ENCODE measurements around the gene SELENOW.
"Not testable (repeated sequence)": the region's sequence is repeated elsewhere in the genome, so short reads cannot be mapped to it uniquely, and the experiment has no call there.

Gene SELENOW

DNA sequence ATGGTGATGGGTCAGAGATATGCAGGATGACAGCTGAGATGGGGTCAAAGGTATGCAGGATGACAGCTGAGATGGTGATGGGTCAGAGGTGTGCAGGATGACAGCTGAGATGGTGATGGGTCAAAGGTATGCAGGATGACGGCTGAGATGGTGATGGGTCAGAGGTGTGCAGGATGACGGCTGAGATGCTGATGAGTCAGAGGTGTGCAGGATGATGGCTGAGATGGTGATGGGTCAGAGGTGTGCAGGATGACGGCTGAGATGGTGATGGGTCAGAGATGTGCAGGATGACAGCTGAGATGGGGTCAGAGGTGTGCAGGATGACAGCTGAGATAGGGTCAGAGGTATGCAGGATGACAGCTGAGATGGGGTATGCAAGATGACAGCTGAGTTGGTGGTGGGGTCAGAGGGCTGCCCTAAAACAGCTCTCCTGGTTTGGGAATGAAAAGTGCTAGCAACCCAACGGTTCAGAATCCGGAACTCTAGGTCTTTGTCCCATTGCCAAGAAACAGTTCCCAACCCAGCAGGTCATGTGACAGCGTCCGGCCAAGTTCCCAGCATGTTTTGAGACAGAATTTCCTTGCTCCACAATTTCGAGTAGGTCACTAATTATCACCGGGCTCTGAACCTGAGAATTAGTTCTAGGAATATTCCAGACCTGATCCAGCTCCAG, 3.2 kb downstream of the SELENOW start:
- no peak for DNase-seq (ENCODE audit: low read depth in 2 of 2)

DNA sequence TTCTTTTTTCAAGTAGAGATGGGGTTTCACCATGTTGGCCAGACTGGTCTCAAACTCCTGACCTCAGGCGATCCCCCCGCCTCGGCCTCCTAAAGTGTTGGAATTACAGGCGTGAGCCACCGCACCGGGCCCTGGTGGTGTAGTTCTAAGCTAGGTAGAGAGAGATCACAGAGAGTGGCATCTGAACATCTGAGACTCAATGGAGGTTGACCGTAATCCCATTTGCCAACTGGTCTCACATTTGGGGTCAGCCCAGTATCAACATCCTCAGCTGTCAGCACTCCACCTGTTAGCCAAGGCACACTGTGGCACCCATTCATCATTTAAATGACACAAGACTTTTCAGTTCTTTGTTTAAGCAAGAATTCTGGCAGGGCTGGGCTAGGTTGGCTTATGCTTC, 8.1 kb downstream of the SELENOW start:
- DNase-seq (ENCODE audit: low read depth in 2 of 2) = no peak

DNA sequence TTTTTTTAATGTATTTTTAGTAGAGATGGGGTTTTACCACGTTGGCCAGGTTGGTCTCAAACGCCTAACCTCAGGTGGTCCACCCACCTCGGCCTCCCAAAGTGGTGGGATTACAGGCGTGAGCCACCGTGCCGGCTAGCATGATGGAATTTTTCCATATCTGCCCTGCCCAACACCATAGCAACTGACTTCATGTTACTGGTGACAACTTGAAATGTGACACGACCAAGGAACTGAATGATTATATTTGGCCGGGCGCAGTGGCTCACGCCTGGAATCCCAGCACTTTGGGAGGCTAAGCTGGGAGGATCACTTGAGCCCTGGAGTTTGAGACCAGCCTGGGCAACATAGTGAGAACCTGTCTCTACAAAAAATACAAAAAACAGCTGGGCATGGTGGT, 8.8 kb downstream of the SELENOW start:
- DNase-seq (ENCODE audit: low read depth in 2 of 2) = not testable (repeated sequence)

DNA sequence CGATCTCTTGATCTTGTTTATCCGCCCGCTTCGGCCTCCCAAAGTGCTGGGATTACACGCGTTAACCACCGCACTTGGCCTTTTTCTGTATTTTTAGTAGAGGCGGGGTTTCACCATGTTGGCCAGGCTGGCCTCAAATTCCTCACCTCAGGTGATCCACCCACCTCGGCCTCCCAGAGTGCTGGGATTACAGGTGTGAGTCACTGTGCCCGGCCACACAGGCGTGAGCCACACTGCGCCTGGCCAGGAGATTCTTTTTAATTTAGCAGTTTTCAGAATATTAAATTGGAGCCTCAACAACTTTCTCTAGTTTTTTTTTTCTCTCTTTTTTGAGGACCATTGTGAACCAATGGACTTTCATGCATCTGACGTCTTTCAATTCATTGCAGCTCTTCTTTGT, 11.3 kb downstream of the SELENOW start:
- DNase-seq (ENCODE audit: low read depth in 2 of 2) = not testable (repeated sequence)

DNA sequence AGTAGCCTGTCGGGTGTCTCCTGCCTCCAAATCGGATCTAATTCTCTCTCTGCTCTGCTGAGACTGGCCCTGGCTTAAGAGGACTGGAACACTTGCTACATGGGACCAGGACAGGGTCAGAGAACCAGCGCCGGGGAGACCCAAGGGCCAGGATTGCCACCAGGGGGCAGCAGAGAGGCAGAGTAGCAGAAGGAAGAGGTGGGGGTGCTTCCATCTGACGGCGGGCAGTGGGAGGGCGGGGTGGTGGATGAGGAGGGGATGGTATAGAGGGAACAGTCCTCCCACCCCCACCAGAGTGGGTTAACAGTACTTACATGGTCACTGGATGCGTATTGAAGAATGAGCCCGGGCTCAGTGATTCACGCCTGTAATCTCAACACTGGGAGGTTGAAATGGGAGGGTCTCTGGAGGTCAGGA, 11.9 kb downstream of the SELENOW start:
- peak; percentile 85 to 89 for DNase-seq (ENCODE audit: low read depth in 2 of 2)

DNA sequence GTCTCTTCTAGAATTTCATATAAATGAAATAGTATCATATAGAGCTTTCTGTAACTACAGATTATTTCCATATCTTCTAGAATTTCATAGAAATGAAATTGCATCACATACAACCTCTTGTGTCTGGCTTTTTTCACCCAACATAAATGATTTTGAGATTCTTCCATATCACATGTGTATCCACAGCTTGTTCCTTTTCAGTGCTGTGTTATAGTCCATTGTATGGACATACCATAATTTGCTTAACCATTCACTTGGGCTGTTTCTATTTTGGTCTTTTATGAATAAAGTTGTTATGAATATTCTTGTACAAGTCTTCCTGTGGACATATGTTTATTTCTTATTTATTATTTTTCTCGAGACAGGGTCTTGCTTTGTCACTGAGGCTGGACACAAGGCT, 14.1 kb downstream of the SELENOW start:
- no peak for DNase-seq (ENCODE audit: low read depth in 2 of 2)

DNA sequence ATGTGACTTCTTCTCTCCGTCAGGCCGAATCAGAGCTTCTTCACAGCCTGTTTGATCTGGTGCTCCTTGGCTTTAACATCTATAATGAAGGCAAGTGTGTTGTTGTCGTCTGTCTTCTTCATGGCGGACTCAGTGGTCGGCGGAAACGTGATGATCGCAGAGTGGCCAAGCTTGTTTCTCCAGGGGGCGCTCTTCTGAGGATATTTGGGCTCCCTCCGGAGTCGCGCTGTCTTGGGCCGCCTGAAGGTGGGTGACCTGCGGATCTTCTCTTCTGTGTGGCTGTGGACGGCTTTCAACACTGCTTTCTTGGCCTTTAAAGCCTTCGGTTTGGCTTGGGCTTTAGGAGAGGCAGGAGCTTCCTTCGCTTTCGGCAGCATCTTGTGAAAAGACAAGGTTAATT, 16.0 kb downstream of the SELENOW start:
- no peak for DNase-seq (ENCODE audit: low read depth in 2 of 2)

DNA sequence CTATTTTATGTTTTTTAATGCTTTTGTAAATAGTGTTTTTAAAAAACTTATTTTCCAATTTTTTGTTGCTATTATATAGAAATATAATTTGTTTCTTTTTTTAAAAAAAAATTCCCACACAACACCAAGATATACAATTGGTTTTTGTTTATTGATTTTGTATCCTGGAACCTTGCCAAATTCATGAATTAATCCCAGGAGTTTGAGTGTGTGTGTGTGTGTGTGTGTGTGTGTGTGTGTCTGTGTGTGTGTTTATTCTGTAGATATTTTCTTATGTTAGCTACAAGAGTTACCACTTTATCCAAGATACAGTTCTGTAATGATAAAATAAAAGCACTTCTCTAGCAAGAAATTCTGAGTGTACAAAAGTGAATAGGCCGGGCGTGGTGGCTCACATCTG, 18.3 kb downstream of the SELENOW start:
- no peak for DNase-seq (ENCODE audit: low read depth in 2 of 2)

DNA sequence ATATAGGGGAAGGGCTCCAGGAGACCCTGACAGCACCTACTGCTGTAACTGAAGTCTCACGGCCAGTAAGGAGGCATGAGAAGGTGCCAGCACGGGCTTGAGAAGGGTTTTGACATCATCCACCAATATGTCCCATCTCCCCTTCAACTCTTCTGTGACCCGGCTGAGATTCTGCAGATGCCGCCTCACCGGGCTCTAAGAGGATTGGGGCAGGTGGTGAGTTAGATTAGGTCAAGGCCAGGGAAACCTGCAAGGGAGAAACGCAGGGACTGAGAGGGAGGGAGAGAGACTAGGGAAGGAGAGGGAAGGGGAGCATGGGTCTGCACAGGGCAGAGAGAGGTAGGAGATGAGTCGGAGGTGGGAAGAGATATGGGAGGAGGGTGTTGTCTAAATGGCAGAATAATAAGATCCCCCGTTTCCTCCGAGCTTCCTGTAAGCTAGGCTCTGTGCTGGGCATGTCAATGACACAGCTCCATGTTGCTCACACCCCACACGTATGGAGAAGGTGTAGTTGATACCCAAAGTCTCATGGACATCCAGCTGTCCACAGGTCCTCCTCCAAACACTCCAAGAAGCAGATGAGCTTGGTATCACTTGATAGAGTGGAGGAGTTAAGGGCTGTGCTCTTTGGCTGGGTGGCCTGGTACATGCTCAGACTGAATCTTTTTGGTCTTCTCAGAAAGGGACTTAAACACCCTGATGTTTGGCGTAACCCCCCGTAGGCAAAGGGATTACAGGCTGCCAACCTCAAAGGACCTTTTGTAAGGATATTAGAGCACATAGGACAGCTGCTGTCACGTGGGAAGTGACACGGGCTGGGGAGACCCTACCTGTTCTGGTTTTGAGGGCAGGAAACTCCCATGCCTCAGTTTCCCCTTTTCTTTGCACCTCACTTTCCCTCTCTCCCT, 19.7 kb downstream of the SELENOW start:
- DNase-seq (ENCODE audit: low read depth in 2 of 2) = no peak

DNA sequence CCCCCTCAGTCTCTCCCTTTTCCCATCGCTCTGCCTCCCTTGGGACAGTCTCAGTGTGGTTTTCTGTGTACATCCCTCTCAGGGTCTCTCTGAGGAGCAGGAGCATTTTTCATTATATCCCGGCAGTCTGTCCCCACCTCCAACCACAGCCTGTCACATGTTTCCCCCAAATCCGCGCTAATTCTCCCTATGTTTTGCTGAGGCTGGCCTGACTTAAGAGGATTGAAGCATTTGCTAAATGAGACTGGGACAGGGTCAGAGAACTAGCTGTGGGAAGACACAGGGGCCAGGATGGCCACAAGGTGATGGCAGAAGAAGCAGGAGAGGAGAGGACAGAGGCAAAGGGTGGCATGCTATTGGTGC, 20.4 kb downstream of the SELENOW start:
- no peak for DNase-seq (ENCODE audit: low read depth in 2 of 2)

DNA sequence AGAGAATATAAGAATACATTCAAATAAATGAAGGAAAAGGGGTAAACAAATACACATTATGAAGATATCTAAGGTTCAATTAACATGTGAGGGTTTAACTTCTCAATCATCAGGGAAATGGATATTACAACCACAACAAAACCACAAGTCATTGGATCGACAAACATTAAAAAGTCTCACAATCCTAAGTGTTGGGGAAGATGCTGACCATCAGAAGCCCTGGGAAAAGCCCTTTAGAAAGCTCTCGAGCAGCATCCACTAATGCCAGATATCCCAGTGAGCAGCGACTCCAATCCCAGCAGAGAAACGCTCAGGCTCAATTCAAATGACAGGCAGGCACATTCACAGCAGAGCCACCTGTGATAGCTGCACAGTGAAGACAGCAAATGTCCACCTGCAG, 22.8 kb downstream of the SELENOW start:
- DNase-seq (ENCODE audit: low read depth in 2 of 2) = no peak

DNA sequence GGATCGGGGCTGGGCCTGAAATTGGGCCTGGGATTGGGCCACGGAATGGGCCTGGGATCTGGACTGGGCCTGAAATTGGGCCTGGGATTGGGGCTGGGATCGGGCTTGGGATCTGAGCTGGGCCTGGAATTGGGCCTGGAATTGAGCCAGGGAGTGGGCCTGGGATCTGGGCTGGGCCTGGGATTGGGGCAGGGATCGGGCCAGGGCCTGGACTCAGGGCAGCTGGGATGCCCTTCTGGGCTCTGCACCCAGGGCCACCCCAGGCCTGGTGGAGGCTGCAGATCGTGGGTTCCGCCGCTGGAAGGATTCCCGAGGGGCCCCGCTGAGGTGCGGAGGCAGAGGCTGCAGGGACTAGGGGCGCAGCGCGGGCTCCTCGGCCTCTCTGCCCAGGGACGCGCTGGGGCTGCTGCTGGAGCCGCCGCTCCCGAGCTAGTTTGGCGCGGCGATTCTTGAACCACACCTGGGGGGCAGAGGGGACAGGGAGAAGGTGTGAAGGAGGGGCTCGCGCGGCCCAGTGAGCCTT, 24.1 kb downstream of the SELENOW start:
- DNase-seq (ENCODE audit: low read depth in 2 of 2) = no peak

DNA sequence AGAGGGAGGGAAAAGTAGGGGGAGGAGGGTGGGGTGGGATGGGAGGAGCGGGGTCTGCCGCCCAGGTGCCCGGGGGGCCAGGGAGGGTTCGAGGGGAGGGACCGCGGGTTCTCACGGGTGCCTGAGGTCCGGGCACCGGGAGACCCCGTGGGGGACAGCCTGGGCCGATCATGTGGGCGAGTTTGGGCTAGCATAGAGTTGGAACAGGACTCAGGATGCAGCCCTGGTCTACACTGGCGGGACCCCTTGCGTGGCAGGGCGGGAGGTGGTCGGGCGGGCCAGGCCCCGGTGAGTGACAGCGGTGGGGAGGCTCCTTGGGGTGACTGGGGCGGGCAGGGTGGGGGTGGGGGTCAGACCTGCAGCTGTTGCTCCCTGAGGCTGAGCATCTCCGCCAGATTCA, 24.6 kb downstream of the SELENOW start:
- DNase-seq (ENCODE audit: low read depth in 2 of 2) = not testable (repeated sequence)

DNA sequence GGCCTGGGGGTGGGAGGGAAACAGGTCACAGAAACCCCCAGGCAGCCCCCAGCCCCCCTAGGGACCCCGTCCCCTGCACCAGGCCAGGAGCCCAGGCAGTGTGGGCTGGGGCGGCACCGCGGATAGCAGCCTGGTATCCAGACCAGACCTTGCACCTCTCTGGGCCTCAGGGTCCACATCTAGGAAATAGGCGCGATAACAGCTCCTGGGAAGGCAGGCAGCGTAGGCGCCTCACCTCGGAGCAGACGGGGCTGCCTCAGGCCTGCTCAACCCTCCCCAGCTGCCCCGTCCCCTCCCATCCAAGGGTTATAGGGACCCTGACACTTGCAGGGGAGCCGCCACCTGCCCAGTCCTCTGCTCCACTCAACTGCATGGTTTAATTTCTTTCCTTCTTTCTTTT, 25.2 kb downstream of the SELENOW start:
- not testable (repeated sequence) for DNase-seq (ENCODE audit: low read depth in 2 of 2)

DNA sequence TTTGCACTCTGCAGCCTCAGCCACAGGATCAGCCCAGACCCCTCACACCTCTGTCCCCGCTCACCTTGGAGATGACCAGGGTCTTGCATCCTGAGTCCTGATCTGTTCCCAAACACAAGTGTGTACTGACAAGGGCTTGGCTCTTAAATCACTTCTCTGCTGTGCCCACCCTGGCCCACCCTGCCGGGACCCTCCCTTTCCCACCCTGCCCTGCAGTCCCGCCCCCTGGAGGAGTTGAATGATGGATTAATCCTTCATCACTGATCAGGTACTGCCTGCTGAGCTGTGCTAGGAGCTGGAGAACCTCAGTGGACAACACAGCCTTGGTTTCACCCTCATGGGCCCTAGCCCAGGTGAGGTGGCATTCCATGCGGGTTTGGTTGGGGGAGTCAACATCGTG, 25.9 kb downstream of the SELENOW start, which contains the start of gene TPRX1:
TPRX1 (minus strand) TSS at position 101 of the 400 bp plus-strand sequence; CDS start at position 89, 12 bp downstream.
- not testable (repeated sequence) for DNase-seq (ENCODE audit: low read depth in 2 of 2)

DNA sequence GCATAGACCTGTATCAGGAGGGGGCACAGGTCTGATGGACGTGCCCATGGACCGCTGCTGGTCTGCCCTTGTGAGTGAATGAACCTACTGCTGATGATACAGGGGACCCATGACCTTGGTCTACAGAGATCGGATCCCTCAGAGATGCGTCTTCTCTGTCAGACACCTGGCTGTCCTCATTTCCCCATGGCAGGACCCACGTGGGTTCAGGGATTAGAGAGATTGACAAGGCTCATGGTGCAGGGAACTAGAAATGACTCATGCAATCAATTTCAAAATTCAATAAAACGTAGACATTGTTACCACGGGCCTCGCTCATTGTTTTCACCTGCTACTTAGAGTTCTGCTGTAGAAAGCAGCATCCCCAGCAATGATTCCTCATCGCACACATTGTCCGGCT, 26.8 kb downstream of the SELENOW start:
- no peak for DNase-seq (ENCODE audit: low read depth in 2 of 2)

DNA sequence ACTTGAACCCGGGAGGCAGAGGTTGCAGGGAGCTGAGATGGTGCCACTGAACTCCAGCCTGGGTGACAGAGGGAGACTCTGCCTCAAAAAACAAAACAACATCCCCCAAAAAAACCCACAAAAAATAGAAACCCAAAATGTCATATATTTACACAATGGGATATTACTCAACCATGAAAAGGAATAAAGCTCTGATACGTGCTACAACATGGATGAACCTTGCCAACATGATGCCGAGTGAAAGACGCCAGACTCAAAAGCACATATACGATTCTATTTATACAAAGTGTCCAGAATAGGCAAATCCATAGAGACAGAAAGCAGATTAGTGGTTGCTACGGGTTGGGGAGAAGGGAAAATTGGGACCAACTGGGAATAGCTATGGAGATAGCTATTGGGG, 27.9 kb downstream of the SELENOW start:
- DNase-seq (ENCODE audit: low read depth in 2 of 2) = no peak

DNA sequence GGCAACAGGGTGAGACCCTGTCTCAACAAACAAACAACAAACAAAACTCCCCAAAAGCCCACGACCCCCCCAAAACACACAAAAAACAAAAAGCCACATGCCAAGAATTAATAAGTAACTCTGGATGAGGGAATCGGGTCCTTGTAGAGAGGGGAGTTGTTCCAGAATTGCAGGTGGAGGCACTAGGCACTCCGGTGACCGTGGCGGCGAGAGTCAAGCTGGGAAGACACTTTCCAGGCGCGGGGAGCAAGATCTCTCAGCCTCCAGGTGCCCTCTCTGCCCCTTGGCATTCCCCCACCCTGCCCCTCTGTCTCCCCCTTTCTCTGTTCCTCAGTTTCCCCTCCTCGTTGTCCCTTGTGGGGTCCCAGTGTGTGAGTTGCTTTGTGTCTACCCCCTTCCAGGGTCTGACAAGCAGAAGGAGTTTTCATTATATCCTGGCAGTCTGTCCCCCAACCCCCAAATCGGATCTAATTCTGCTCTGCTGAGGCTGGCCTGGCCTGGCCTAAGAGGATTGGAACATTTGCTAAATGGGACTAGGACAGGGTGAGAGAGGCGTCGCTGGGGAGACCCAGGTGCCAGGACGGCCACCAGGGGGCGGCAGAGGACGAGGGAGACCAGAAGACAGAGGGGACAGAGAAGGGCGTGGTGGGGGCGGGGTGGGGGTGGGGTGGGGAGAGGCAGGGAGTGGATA, 34.9 kb downstream of the SELENOW start:
- DNase-seq (ENCODE audit: low read depth in 2 of 2) = peak; percentile 82 to 83

DNA sequence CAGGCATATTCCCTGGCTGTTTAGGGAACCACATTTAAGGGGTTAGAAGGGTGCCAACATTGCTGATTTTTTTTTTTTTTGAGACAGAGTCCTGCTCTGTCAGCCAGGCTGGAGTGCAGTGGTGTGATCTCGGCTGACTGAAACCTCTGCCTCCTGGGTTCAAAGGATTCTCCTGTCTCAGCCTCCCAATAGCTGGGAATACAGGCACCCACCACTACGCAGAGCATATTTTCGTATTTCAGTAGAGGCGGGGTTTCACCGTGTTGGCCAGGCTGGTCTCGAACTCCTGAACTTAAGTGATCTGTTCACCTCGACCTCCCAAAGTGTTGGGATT, 35.5 kb downstream of the SELENOW start:
- no peak for DNase-seq (ENCODE audit: low read depth in 2 of 2)

DNA sequence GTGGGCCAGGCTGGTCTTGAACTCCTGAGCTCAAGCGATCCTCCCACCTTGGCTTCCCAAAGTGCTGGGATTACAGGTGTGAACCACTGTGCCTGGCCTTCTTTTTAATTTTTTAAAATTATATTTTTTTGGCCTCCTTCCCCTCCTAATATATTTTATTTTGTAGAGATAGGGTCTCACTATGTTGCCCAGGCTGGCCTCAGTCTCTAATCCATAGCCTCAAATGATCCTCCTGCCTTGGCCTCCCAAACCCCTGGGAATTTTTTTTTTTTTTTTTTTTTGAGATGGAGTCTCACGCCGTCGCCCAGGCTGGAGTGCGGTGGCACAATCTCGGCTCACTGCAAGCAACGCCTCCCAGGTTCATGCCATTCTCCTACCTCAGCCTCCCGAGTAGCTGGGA, 37.8 kb downstream of the SELENOW start:
- not testable (repeated sequence) for DNase-seq (ENCODE audit: low read depth in 2 of 2)

DNA sequence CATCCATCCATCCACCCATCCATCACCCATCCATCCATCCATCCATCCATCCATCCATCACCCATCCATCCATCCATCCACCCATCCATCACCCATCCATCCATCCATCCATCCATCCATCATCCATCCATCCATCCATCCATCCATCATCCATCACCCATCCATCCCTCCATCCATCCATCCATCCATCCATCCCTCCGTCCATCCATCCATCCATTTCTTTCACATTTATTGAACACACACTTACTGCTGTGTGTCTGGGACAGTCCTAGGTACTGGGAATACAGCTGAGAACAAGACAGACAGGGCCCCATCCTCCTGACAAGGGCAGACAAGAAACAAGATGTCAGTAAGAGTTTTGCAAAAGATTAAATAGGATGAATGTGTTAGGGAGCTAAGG, 39.7 kb downstream of the SELENOW start:
- not testable (repeated sequence) for DNase-seq (ENCODE audit: low read depth in 2 of 2)

DNA sequence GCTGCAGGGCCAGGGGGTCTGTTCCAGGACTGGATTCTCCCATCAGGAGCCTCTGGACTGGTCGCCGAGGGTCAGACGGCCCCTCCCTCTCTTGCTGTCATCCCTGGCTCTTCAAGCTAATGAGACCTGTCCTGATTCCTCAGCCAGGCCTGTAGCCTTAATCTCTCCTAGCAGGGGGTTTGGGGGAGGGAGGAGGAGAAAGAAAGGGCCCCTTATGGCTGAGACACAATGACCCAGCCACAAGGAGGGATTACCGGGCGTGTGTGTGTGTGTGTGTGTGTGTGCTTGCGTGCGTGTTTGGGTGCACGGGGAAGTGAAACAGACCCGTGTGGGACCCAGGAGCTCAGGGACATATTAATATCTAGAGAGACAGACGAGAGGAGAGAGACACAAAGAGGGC, 41.4 kb downstream of the SELENOW start:
- DNase-seq (ENCODE audit: low read depth in 2 of 2) = no peak
